A549 (cell line): ENCODE data around the gene CCDC74B.
"Not testable (repeated sequence)": the region's sequence is repeated elsewhere in the genome, so short reads cannot be mapped to it uniquely, and the experiment has no call there.

Experiments
- CBX8 ChIP-seq: fragments of 200-600 bp; sonication (generic); IDR thresholded peaks from 2 replicates; pipeline ENCODE4 v1.6.1; 2016
- CHD4 ChIP-seq: fragments of 200-600 bp; sonication (generic); IDR thresholded peaks from 2 replicates; pipeline ENCODE4 v1.6.1; 2016; ENCODE audit warnings: antibody characterized with exemption, mild to moderate bottlenecking, borderline replicate concordance
- CTCF ChIP-seq: fragments of >200 bp; sonication (Bioruptor Twin); formaldehyde crosslinking; IDR thresholded peaks from 3 replicates; pipeline ENCODE4 v1.5.1; 2016
- EP300 ChIP-seq, 2 experiments: fragments of >200 bp; sonication (Bioruptor Twin); formaldehyde crosslinking; IDR thresholded peaks; 2 replicates in 1 of 2; 3 replicates in 1 of 2; pipeline ENCODE4 v1.6.1; 2016 to 2017
- ESRRA ChIP-seq: fragments of 150-350 bp; IDR thresholded peaks from 2 replicates; pipeline ENCODE4 v1.6.1; 2014; ENCODE audit warnings: mild to moderate bottlenecking, low read length, borderline replicate concordance
- PHF8 ChIP-seq: fragments of 200-600 bp; sonication (generic); IDR thresholded peaks from 2 replicates; pipeline ENCODE4 v1.6.1; 2016; ENCODE audit warnings: low read depth, mild to moderate bottlenecking, antibody characterized with exemption, moderate library complexity, borderline replicate concordance
- POLR2A ChIP-seq: IDR thresholded peaks from 2 replicates; pipeline ENCODE4 v1.6.1; 2012; ENCODE audit warnings: mild to moderate bottlenecking, low read length
- RAD21 ChIP-seq, 2 experiments: fragments of >200 bp in 1 of 2; sonication (Bioruptor Twin) in 1 of 2; formaldehyde crosslinking in 1 of 2; IDR thresholded peaks in 1 of 2; conservative IDR thresholded peaks in 1 of 2; 2 replicates in 1 of 2; 3 replicates in 1 of 2; pipeline ENCODE4 v1.6.1; 2012 to 2018; ENCODE audit warnings: inconsistent platforms in 1 of 2
- REST ChIP-seq: fragments of 200-600 bp; sonication (generic); IDR thresholded peaks from 2 replicates; pipeline ENCODE4 v1.6.1; 2016; ENCODE audit warnings: antibody characterized with exemption, mild to moderate bottlenecking, moderate library complexity
- RFX5 ChIP-seq: fragments of 450-650 bp; IDR thresholded peaks from 2 replicates; pipeline ENCODE4 v1.7.1; 2014; ENCODE audit warnings: antibody characterized with exemption, mild to moderate bottlenecking, moderate library complexity
- SREBF2 ChIP-seq: fragments of 450-650 bp; IDR thresholded peaks from 2 replicates; pipeline ENCODE4 v1.6.1; 2014; ENCODE audit warnings: mild to moderate bottlenecking, moderate library complexity

GRCh38 chr2:130142396-130143265 lies 2.3 kb downstream of the CCDC74B start:
- not testable (repeated sequence) for TF ChIP-seq EP300 (IDR thresholded peaks at IDR 0.05); CBX8; RFX5; CTCF; PHF8; REST; ESRRA; RAD21 (conservative IDR thresholded peaks at IDR 0.05 in 1 of 2, IDR thresholded peaks at IDR 0.05 in 1 of 2); CHD4; POLR2A; SREBF2
